ENCODE data around the gene ADCY7.

GRCh38 chr16:50245417-50246298 is 20.7 kb upstream of the ADCY7 start:
- TF ChIP-seq PAX5 (IDR thresholded peaks at IDR 0.05; ENCODE audit: insufficient read depth, low read length, severe bottlenecking) (no peak), POLR2AphosphoS5 (IDR thresholded peaks at IDR 0.05; ENCODE audit: low read depth, low read length) (no peak), POLR2A (IDR thresholded peaks at IDR 0.05; ENCODE audit: low read depth, low read length) (no peak)

Measured in GM12891 (cell line).